ENCODE measurements around the gene AUTS2. TPM values are rescaled to one million over a fixed set of nuclear protein-coding genes. Genes with fewer than 3 reads are reported as not detected.

The AUTS2 gene
- total and polyA plus RNA-seq, 2 experiments from 2014 or later: 32.0 to 91.0 TPM

- TF ChIP-seq ZNF462 (CRISPR knock-in tag; IDR thresholded peaks at IDR 0.05): no peak
- no peak for TF ChIP-seq POLR2AphosphoS5 (IDR thresholded peaks at IDR 0.05; ENCODE audit: low read depth)
These were observed 152.8 kb downstream of the AUTS2 start (continued) for GRCh38 chr7:69751026-69751425.

- H3K9me3 Mint-ChIP-seq: no peaks in the 10 kb centered on the region
- Histone ChIP-seq H2AFZ (no peak overlapping the region), H3K9me2 (ENCODE audit: insufficient read depth) (no peaks in the 10 kb centered on the region), H3K36me3 (ENCODE audit: insufficient read depth) (no peaks in the 10 kb centered on the region), H4K20me1 (replicated peaks; ENCODE audit: insufficient read depth) (no peaks in the 10 kb centered on the region), H3K27ac (ENCODE audit: low read depth) (no peak overlapping the region), H3K79me2 (replicated peaks; ENCODE audit: insufficient read depth) (no peaks in the 10 kb centered on the region), H3K4me3 (no peak overlapping the region), H3F3A (replicated peaks; ENCODE audit: low read depth) (no peaks in the 10 kb centered on the region), H3K27me3 (ENCODE audit: insufficient read depth) (no peaks in the 10 kb centered on the region), H3K4me1 (ENCODE audit: insufficient read depth) (peaks cover 22% of the 10 kb centered on the region), H3K4me2 (no peak overlapping the region)
- H3K27ac Mint-ChIP-seq: no peak overlapping the region
- peak; percentile 43; the same call in 2 of the 3 replicates for ATAC-seq
- no peaks in the 10 kb centered on the region for H3K27me3 Mint-ChIP-seq (ENCODE audit: insufficient read depth, low read depth, poor library complexity)
- no peak overlapping the region for H3K4me3 Mint-ChIP-seq
- no peak for DNase-seq (ENCODE audit: low spot score)
- peaks cover 43% of the 10 kb centered on the region for H3K4me1 Mint-ChIP-seq
- no peaks in the 10 kb centered on the region for H3K36me3 Mint-ChIP-seq (ENCODE audit: low read depth)
- TF ChIP-seq NANOG (IDR thresholded peaks at IDR 0.05; ENCODE audit: borderline replicate concordance): no peak
- TF ChIP-seq POLR2AphosphoS5 (IDR thresholded peaks at IDR 0.05; ENCODE audit: low read depth): no peak
- TF ChIP-seq ETS1 (IDR thresholded peaks at IDR 0.05): no peak
- no peak for TF ChIP-seq ZNF331 (CRISPR knock-in tag; IDR thresholded peaks at IDR 0.05; ENCODE audit: low read depth)
- TF ChIP-seq EZH2 (IDR thresholded peaks at IDR 0.05; ENCODE audit: low read depth, unreplicated experiment): no peak
- no peak for TF ChIP-seq CTCF (conservative IDR thresholded peaks at IDR 0.05; ENCODE audit: low read depth in 2 of 2)
- no peak for TF ChIP-seq JUNB (IDR thresholded peaks at IDR 0.05; ENCODE audit: unreplicated experiment)
- no peak for TF ChIP-seq STAT1 (IDR thresholded peaks at IDR 0.05; ENCODE audit: unreplicated experiment)
These were observed 155.7 kb downstream of the AUTS2 start for GRCh38 chr7:69753981-69754380.

All from GM23338 (cell line).